Sigmoid colon (tissue), 7 donors: ENCODE measurements around the gene TSPO. TPM values are rescaled to one million over a fixed set of nuclear protein-coding genes. Genes with fewer than 3 reads are reported as not detected.

Experiments used
- DNase-seq: peaks from one replicate; pipeline ENCODE4 v3.0.0-alpha.2; 2019
- H3K27ac ChIP-seq, 4 donors: fragments of 200-600 bp; sonication (generic); one replicate each; pipeline ENCODE4 v1.5.1; 2016 to 2019; ENCODE audit warnings: mild to moderate bottlenecking in 1 of 4
- H3K27me3 ChIP-seq, 3 donors: fragments of 200-600 bp; sonication (generic); one replicate each; pipeline ENCODE4 v1.5.1; 2019; ENCODE audit warnings: mild to moderate bottlenecking in 1 of 3
- H3K36me3 ChIP-seq, 4 donors: fragments of 200-600 bp; sonication (generic); one replicate each; pipeline ENCODE4 v1.5.1; 2016 to 2019
- H3K4me1 ChIP-seq, 4 donors: fragments of 200-600 bp; sonication (generic); one replicate each; pipeline ENCODE4 v1.5.1; 2017 to 2019
- H3K4me3 ChIP-seq, 4 donors: fragments of 200-600 bp; sonication (generic); one replicate each; pipeline ENCODE4 v1.5.1; 2017 to 2019; ENCODE audit warnings: mild to moderate bottlenecking in 2 of 4, moderate library complexity in 1 of 4
- H3K9me3 ChIP-seq, 4 donors: fragments of 200-600 bp in 3 of 4; sonication (generic) in 3 of 4; one replicate each; pipeline versions ENCODE4 v1.5.1 to v1.6.1; 2013 to 2019
- EP300 ChIP-seq, 4 donors: sonication (generic); formaldehyde crosslinking; IDR thresholded peaks; one replicate each; pipeline ENCODE4 v1.6.1; 2017; ENCODE audit warnings: antibody characterized with exemption in 4 of 4
- POLR2A ChIP-seq, 2 donors: fragments of 450-650 bp; IDR thresholded peaks; one replicate each; pipeline ENCODE4 v1.6.1; 2016; ENCODE audit warnings: antibody characterized with exemption in 2 of 2, mild to moderate bottlenecking in 2 of 2, moderate library complexity in 2 of 2
- POLR2AphosphoS5 ChIP-seq, 4 donors: sonication (generic); formaldehyde crosslinking; IDR thresholded peaks; one replicate each; pipeline ENCODE4 v1.6.1; 2017; ENCODE audit warnings: antibody characterized with exemption in 4 of 4
- WGBS, 2 donors: extraction: QIAGEN DNeasy Blood & Tissue Kit; methylation state at CpG; one replicate each; pipeline ENCODE4 v1.1.7; 2013; 5-methylcytosine and 5-hydroxymethylcytosine counted together
- intact Hi-C: fragments of 100-400 bp; cut with DNase I; formaldehyde crosslinking; loops from one replicate; pipeline ENCODE4 v1.15.1; 2023
- polyA plus RNA-seq, 3 donors: library from polyadenylated mRNA; stranded (reverse); fragments of 200-250 nt; gene quantifications; one replicate each; pipeline ENCODE4 v1.2.3, GENCODE V29; 2013
- total RNA-seq, 4 donors: library from RNA; depleted of rRNA; stranded (reverse); fragments of >200 nt; gene quantifications; one replicate each; pipeline ENCODE4 v1.1.0, GENCODE V29; 2016
- TF ChIP-seq, protein P1 (sequence below), 4 experiments: fragments of 450-650 bp in 3 of 4; fragments of 200-600 bp in 1 of 4; IDR thresholded peaks; one replicate each; pipeline ENCODE4 v1.5.1; 2016 to 2019; ENCODE audit warnings: antibody characterized with exemption in 4 of 4, mild to moderate bottlenecking in 3 of 4, moderate library complexity in 2 of 4
- donor health status: healthy with polysubstance abuse.
- donor health status: Bipolar disorder and iron deficiency.
- donor health status: healthy.

Gene TSPO
- total and polyA plus RNA-seq, 7 donors, result 126 to 513 (median 219) TPM

- Histone ChIP-seq H3K4me3 (no peak overlapping the region), H3K36me3 (no peaks in the 10 kb centered on the region), H3K9me3 (no peaks in the 10 kb centered on the region), H3K27ac (no peak overlapping the region), H3K27me3 (peaks cover 0 to 9% (median 0%) of the 10 kb centered on the region in 3 donors), H3K4me1 (no peaks in the 10 kb centered on the region)
- WGBS, 2 donors, result 84 to 92% methylated on average over 34 of the region's 34 CpGs
- DNase-seq, result no peak
- intact Hi-C loops, result no loop called here
- TF ChIP-seq POLR2AphosphoS5 (IDR thresholded peaks at IDR 0.05) (no peak), EP300 (IDR thresholded peaks at IDR 0.05) (no peak), POLR2A (IDR thresholded peaks at IDR 0.05) (no peak)
- TF ChIP-seq, protein P1, sequence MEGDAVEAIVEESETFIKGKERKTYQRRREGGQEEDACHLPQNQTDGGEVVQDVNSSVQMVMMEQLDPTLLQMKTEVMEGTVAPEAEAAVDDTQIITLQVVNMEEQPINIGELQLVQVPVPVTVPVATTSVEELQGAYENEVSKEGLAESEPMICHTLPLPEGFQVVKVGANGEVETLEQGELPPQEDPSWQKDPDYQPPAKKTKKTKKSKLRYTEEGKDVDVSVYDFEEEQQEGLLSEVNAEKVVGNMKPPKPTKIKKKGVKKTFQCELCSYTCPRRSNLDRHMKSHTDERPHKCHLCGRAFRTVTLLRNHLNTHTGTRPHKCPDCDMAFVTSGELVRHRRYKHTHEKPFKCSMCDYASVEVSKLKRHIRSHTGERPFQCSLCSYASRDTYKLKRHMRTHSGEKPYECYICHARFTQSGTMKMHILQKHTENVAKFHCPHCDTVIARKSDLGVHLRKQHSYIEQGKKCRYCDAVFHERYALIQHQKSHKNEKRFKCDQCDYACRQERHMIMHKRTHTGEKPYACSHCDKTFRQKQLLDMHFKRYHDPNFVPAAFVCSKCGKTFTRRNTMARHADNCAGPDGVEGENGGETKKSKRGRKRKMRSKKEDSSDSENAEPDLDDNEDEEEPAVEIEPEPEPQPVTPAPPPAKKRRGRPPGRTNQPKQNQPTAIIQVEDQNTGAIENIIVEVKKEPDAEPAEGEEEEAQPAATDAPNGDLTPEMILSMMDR (IDR thresholded peaks at IDR 0.05), result no peak
Measured at GRCh38 chr22:43210631-43211515, 59.5 kb downstream of the TSPO start.

DNA sequence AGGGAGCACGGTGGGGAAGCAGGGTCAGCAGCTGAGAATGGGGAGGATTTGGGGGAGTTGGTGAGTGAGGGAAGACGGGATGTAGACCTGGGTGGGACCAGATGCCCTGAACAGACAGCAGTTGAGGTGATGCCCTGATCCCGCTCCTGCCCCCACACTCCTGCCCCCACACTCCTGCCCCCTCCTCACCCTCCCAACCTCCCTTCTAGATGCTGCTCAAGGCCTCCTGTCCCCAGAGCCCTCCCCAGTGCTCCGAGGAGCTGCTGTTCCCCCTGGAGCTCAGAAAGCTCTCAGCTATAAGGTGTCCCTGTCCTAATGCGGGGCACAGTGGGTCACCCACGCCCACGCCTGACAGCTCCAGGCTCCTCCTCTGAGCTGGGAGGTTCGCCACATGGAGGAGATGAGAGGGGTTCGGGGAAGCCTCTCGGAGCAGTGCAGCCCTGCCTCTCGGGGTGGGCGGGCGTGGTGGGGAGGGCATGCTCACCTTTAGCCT is 60.6 kb downstream of the TSPO start:
- whole genome bisulfite sequencing, 2 donors, result 60 to 83% methylated on average over 13 of the region's 13 CpGs
- H3K36me3 ChIP-seq, result no peaks in the 10 kb centered on the region
- H3K4me3 ChIP-seq, result no peak overlapping the region
- DNase-seq, result no peak
- no peaks in the 10 kb centered on the region for H3K4me1 ChIP-seq
- no peaks in the 10 kb centered on the region for H3K9me3 ChIP-seq
- peaks cover 0 to 9% (median 0%) of the 10 kb centered on the region in 3 donors for H3K27me3 ChIP-seq
- no peak overlapping the region for H3K27ac ChIP-seq
- TF ChIP-seq EP300 (IDR thresholded peaks at IDR 0.05), result no peak
- no peak for TF ChIP-seq POLR2AphosphoS5 (IDR thresholded peaks at IDR 0.05)
- TF ChIP-seq, protein P1 (IDR thresholded peaks at IDR 0.05), result no peak
- TF ChIP-seq POLR2A (IDR thresholded peaks at IDR 0.05), result no peak
- intact Hi-C loops, result no loop called here

- H3K4me3 ChIP-seq, result no peak overlapping the region
- H3K4me1 ChIP-seq, result no peaks in the 10 kb centered on the region
- no peaks in the 10 kb centered on the region for H3K36me3 ChIP-seq
- intact Hi-C loops, result no loop called here
- no peaks in the 10 kb centered on the region for H3K9me3 ChIP-seq
- WGBS, 2 donors, result 78 to 87% methylated on average over 23 of the region's 23 CpGs
- H3K27me3 ChIP-seq, result peaks cover 0 to 5% (median 0%) of the 10 kb centered on the region in 3 donors
- no peak for DNase-seq
- H3K27ac ChIP-seq, result no peak overlapping the region
- no peak for TF ChIP-seq POLR2AphosphoS5 (IDR thresholded peaks at IDR 0.05)
- TF ChIP-seq, protein P1 (IDR thresholded peaks at IDR 0.05), result no peak
Measured at GRCh38 chr22:43212434-43212952, 61.1 kb downstream of the TSPO start.

Other genes starting within 250 kb of the TSPO start
- gene PACSIN2, start 136.4 kb upstream of the TSPO start, total RNA-seq, result 10 to 100 TPM; 44.2 to 52.3 (median 48.3) TPM
- gene PACSIN2, start 136.4 kb upstream of the TSPO start, polyA plus RNA-seq, result 100 to 1,000 TPM in 1 of 3 donors, 10 to 100 TPM in 2; 75.1 to 126 (median 91.4) TPM
- gene TTLL1, start 62.2 kb upstream of the TSPO start, total RNA-seq, result 1 to 10 TPM; 4.3 to 6.4 (median 5.5) TPM
- gene TTLL1, start 62.2 kb upstream of the TSPO start, polyA plus RNA-seq, result 1 to 10 TPM; 2.4 to 3.7 (median 3.0) TPM
- gene BIK, start 40.8 kb upstream of the TSPO start, total RNA-seq, result not detected
- gene BIK, start 40.8 kb upstream of the TSPO start, polyA plus RNA-seq, result 10 to 100 TPM; 29.6 to 39.1 (median 35.4) TPM
- gene MCAT, start 8.2 kb upstream of the TSPO start, total RNA-seq, result 10 to 100 TPM; 15.3 to 20.8 (median 17.9) TPM
- 10 to 100 TPM; 10.2 to 23.4 (median 14.3) TPM for gene MCAT, start 8.2 kb upstream of the TSPO start, polyA plus RNA-seq
- 10 to 100 TPM; 13.2 to 21.3 (median 16.2) TPM for gene TTLL12, start 35.6 kb downstream of the TSPO start, total RNA-seq
- gene TTLL12, start 35.6 kb downstream of the TSPO start, polyA plus RNA-seq, result 100 to 1,000 TPM in 1 of 3 donors, 10 to 100 TPM in 2; 83.5 to 127 (median 99.0) TPM
- under 1 TPM; 0.33 to 0.81 (median 0.46) TPM for gene SCUBE1, start 191.8 kb downstream of the TSPO start, total RNA-seq
- 1 to 10 TPM in 1 of 3 donors, under 1 TPM in 2; 0.23 to 1.1 (median 0.60) TPM for gene SCUBE1, start 191.8 kb downstream of the TSPO start, polyA plus RNA-seq